ENCODE data around the gene LARP4. TPM values are rescaled to one million over a fixed set of nuclear protein-coding genes. Genes with fewer than 3 reads are reported as not detected.
"Not testable (repeated sequence)": the region's sequence is repeated elsewhere in the genome, so short reads cannot be mapped to it uniquely, and the experiment has no call there.

Gene LARP4
- total RNA-seq = 10 to 100 TPM; 62.2 to 64.0 TPM

DNA sequence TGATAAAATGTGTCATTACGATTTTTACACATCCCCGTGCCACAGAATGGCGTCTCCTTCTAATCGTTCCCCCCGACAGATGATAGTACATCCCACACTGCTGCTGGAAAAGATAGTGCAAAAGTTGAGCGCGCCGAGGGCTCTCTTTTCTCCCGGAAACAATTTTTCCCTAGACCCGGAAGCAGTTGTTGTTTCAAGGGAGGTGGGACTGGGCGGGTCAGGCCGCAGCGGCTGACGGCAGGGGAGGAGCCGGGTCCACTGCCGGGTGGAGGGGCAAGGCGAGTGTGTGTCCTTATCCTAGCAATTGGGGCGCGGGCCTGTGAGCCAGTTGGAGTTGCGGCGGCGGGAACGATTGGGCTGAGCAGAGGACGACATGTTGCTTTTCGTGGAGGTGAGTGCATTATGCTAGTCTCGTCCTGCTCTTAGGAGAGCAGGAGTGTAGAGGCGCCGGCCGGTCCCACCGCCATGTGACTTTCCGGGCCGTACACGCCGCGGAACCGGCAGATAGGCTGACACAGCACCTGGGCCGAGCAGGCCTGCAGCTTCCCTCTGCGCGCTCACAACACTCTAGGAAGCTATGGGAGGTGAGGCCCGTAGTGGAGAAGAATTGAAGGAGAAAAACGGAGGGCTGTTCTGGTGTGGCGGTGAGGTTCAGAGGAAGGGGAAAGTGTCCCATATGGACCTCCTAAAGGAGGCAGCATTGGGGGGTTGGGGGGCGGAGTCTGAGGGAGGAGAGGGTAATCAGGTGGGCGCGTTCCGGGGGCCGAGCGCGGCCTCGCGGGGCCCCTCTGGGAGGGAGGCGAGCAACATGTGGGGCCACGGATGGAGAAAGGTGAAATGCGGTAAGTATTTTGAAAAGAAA lies at the start of gene LARP4:
LARP4 (plus strand) TSS at position 248 of the 862 bp plus-strand sequence; CDS start at position 374, 126 bp downstream.
- Mint-ChIP-seq H3K27ac (peak within 1 kb of the TSS; percentile 95), H3K4me1 (ENCODE audit: low read depth) (peaks cover 23% of the 10 kb centered on the region), H3K36me3 (peaks cover 14% of the 10 kb centered on the region), H3K9me3 (no peaks in the 10 kb centered on the region), H3K4me3 (peak within 1 kb of the TSS; percentile 91), H3K27me3 (no peaks in the 10 kb centered on the region)
- DNase-seq = peak; percentile 95
- POLR2A ChIA-PET = interaction anchor here (0.8 to 1.6 kb wide), 3 partner anchors 180 to 289 kb away, joined by 3 to 6 read pairs (median 3); partner anchors contain the start of gene COX14
- intact Hi-C loops (cut with micrococcal nuclease) = loop anchor here (1.0 to 10.0 kb wide), 6 partner anchors 41 to 316 kb away; partner anchors contain the start of genes LIMA1 and SMARCD1
- CTCF ChIA-PET = interaction anchor here (0.6 to 4.7 kb wide), 4 partner anchors 69 to 844 kb away, joined by 3 to 17 read pairs (median 5); partner anchors contain the start of gene COX14

DNA sequence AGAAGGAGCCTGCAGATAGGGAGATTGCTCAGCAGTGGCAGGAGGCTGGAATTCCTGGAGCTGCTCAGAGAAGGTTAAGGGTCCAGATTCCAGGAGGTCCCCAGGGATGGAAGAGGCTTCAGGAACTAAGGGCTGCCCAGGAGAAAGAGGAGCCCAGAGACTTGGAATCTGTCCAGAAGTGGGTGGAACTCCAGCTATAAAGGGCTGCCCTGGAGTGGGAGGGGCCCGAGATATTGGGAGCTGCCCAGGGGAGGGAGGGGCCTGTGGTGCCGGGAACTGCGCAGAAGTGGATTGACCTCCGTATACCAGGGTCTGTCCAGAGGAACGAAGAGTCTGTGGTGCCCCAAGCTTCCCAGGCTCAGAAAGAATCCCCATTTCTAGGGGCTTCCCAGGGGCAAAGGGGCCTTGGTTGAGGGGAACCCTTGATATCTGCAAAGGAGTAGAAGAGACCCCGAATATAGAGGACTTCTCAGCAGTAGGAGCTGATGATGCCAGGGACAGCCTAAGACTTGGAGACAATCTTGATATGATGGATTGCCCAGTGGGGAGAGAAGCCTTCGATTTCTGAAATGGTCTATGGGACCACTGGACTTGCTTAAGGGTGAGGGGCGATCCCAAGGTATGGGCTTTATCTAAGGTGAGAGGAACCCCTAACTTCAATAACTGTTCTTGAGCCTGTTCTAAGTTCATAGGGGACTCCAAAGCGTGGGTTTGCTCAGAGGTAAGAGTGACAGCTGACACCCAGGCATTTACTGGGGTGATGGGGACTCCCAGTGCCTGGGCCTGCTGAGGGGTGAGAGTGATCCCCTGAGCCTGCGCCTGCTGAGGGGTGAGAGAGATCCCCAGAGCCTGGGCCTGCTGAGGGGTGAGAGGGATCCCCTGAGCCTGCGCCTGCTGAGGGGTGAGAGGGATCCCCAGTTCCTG lies 49.3 kb upstream of the LARP4 start:
- ChIA-PET CTCF (no interaction called here), POLR2A (interaction anchor here (0.6 kb wide), 1 partner anchor 217 kb away, joined by 3 read pairs; no protein-coding TSS in a partner anchor)
- no peak for DNase-seq
- Mint-ChIP-seq H3K27ac (no peak overlapping the region), H3K4me1 (ENCODE audit: low read depth) (no peaks in the 10 kb centered on the region), H3K4me3 (no peak overlapping the region), H3K27me3 (no peaks in the 10 kb centered on the region), H3K36me3 (no peaks in the 10 kb centered on the region), H3K9me3 (no peaks in the 10 kb centered on the region)
- intact Hi-C loops (cut with micrococcal nuclease) = no loop called here

DNA sequence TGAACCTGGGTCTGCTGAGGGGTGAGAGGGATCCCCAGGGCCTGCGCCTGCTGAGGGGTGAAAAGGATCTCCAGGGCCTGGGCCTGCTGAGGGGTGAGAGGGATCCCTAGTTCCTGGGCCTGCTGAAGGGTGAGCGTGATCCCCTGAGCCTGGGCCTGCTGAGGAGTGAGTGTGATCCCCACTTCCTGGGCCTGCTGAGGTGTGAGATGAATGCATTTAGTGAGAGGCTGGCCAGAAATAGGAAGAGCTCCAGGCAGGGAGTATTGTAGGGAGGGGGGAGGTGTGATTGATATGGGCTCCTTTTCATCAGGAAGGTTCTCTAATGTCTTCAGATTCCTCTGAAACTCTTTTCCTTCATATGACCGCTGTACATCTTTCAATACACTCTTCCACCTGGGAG lies 47.3 kb upstream of the LARP4 start:
- Mint-ChIP-seq H3K9me3 (no peaks in the 10 kb centered on the region), H3K4me3 (no peak overlapping the region), H3K27me3 (no peaks in the 10 kb centered on the region), H3K27ac (no peak overlapping the region), H3K36me3 (no peaks in the 10 kb centered on the region), H3K4me1 (ENCODE audit: low read depth) (no peaks in the 10 kb centered on the region)
- POLR2A ChIA-PET = no interaction called here
- CTCF ChIA-PET = no interaction called here
- intact Hi-C loops (cut with micrococcal nuclease) = no loop called here
- no peak for DNase-seq

DNA sequence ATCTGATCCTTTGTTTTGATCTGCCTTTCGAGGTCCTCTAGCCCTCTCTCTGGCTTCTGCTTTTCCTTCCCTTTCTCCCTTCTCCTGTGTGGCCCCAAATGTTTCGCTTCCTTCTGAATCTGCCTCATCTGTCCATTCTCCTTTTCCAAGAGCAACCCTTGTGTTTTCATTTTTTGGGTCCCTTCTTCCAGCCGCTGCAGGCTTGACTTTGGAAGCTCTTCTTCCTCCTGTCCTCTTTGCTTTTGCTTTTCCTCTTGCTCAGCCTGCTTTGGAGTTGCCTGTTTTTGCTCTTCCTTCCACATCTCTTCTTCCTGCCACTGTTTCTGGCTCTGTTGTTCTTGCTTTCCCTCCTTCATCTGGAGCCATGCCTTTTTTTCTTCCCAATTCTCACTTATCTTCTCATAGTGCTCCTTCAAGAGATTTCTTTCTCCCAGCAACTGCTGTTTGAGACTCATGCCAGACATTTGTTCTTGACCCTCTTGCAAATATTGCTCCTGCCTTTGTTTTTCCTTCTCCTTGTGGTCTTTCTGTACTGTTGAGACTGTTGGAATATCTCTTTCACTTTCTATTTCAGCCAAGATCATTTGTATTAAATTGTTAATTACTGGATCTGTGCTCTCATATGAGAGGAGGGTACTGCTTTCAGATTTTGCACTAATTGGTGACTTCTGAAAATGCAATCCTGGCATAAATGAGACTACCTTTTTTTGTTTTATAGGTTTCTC lies 46.7 kb upstream of the LARP4 start:
- ChIA-PET CTCF (no interaction called here), POLR2A (no interaction called here)
- Mint-ChIP-seq H3K4me1 (ENCODE audit: low read depth) (no peaks in the 10 kb centered on the region), H3K27ac (no peak overlapping the region), H3K4me3 (no peak overlapping the region), H3K27me3 (no peaks in the 10 kb centered on the region), H3K36me3 (no peaks in the 10 kb centered on the region), H3K9me3 (no peaks in the 10 kb centered on the region)
- intact Hi-C loops (cut with micrococcal nuclease) = no loop called here
- no peak for DNase-seq

DNA sequence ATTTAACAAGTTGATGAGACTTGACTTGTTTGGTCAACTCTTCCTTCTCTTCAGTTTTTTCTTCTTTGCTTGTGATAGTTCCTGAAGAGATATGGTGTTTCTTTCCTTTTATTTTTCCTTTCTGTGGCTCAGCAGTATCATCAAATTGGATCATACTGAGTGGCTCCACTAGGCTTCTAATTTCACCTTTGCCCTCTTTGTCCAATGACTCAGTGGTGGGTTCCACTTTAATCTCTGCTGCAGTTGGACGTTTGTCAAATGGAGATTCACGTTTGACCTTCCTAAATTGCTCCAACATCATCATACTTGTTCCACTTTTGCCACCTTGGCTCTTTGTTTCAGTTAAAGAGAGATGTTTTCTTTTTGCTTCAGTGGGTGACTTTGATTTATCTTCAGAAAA lies 45.8 kb upstream of the LARP4 start:
- DNase-seq = no peak
- Mint-ChIP-seq H3K27ac (no peak overlapping the region), H3K9me3 (no peaks in the 10 kb centered on the region), H3K4me3 (no peak overlapping the region), H3K36me3 (no peaks in the 10 kb centered on the region), H3K4me1 (ENCODE audit: low read depth) (no peaks in the 10 kb centered on the region), H3K27me3 (no peaks in the 10 kb centered on the region)
- CTCF ChIA-PET = no interaction called here
- intact Hi-C loops (cut with micrococcal nuclease) = no loop called here
- POLR2A ChIA-PET = no interaction called here

- no peaks in the 10 kb centered on the region for H3K9me3 Mint-ChIP-seq
- intact Hi-C loops (cut with micrococcal nuclease) = no loop called here
- no peak overlapping the region for H3K27ac Mint-ChIP-seq
- CTCF ChIA-PET = no interaction called here
- no peak for DNase-seq
- H3K27me3 Mint-ChIP-seq = no peaks in the 10 kb centered on the region
- POLR2A ChIA-PET = no interaction called here
- no peaks in the 10 kb centered on the region for H3K4me1 Mint-ChIP-seq (ENCODE audit: low read depth)
- H3K36me3 Mint-ChIP-seq = no peaks in the 10 kb centered on the region
- no peak overlapping the region for H3K4me3 Mint-ChIP-seq
Measured at GRCh38 chr12:50355365-50355764, 45.3 kb upstream of the LARP4 start.

GRCh38 chr12:50362671-50363070 lies 38.0 kb upstream of the LARP4 start:
- H3K27me3 Mint-ChIP-seq = no peaks in the 10 kb centered on the region
- POLR2A ChIA-PET = interaction anchor here (0.6 kb wide), 1 partner anchor 669 kb away, joined by 3 read pairs; no protein-coding TSS in a partner anchor
- CTCF ChIA-PET = no interaction called here
- DNase-seq = no peak
- no peak overlapping the region for H3K27ac Mint-ChIP-seq
- no peaks in the 10 kb centered on the region for H3K9me3 Mint-ChIP-seq
- H3K4me3 Mint-ChIP-seq = no peak overlapping the region
- no peaks in the 10 kb centered on the region for H3K36me3 Mint-ChIP-seq
- no peaks in the 10 kb centered on the region for H3K4me1 Mint-ChIP-seq (ENCODE audit: low read depth)
- intact Hi-C loops (cut with micrococcal nuclease) = no loop called here

GRCh38 chr12:50363141-50363540 lies 37.5 kb upstream of the LARP4 start:
- H3K9me3 Mint-ChIP-seq = no peaks in the 10 kb centered on the region
- no peak for DNase-seq
- no peaks in the 10 kb centered on the region for H3K4me1 Mint-ChIP-seq (ENCODE audit: low read depth)
- H3K4me3 Mint-ChIP-seq = no peak overlapping the region
- H3K27me3 Mint-ChIP-seq = no peaks in the 10 kb centered on the region
- H3K27ac Mint-ChIP-seq = no peak overlapping the region
- ChIA-PET POLR2A (no interaction called here), CTCF (no interaction called here)
- intact Hi-C loops (cut with micrococcal nuclease) = no loop called here
- no peaks in the 10 kb centered on the region for H3K36me3 Mint-ChIP-seq

DNA sequence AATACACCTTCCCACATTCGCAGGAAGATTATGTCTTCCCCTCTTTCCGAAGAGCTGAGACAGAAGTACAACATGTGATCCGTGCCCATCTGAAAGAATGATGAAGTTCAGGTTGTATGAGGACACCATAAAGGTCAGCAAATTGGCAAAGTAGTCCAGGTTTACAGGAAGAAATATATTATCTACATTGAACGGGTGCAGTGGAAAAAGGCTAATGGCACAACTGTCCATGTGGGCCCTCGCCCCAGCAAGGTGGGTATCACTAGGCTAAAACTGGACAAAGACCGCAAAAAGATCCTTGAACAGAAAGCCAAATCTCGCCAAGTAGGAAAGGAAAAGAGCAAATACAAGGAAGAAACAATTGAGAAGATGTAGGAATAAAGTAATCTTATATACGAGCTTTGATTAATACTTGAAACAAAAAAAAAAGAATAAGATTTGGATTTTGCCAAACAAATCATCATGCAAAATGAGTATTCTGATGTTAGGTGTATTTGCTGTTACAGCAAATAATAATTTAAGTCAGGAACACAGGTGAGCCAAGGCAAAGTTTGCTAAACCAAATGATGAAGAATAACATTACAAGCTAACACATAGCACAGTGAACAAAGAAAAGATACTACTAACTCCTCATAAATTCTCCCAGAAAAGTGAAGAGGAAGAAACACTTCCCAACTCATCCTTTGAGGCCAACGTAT lies 34.8 kb upstream of the LARP4 start:
- Mint-ChIP-seq H3K4me1 (ENCODE audit: low read depth) (no peaks in the 10 kb centered on the region), H3K9me3 (no peaks in the 10 kb centered on the region), H3K27ac (no peak overlapping the region), H3K4me3 (no peak overlapping the region), H3K36me3 (no peaks in the 10 kb centered on the region), H3K27me3 (no peaks in the 10 kb centered on the region)
- POLR2A ChIA-PET = no interaction called here
- CTCF ChIA-PET = no interaction called here
- intact Hi-C loops (cut with micrococcal nuclease) = no loop called here
- DNase-seq = no peak

DNA sequence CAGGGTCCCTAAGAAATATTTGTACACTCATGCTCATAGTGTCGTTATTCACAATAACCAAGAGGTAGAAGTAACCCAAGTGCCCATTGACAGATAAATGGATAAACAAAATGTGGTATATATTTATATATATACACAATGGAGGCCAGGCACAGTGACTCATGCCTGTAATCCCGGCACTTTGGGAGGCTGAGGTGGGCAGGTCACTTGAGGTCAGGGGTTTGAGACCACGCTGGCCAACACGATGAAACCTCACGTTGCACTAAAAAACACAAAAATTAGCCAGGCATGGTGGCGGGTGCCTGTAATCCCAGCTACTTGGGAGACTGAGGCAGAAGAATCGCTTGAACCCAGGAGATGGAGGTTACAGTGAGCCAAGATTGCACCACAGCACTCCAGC lies 30.0 kb upstream of the LARP4 start:
- H3K27me3 Mint-ChIP-seq; H3K36me3 Mint-ChIP-seq; H3K9me3 Mint-ChIP-seq; H3K4me1 Mint-ChIP-seq (ENCODE audit: low read depth); POLR2A ChIA-PET; DNase-seq; H3K4me3 Mint-ChIP-seq; CTCF ChIA-PET; H3K27ac Mint-ChIP-seq; intact Hi-C loops (cut with micrococcal nuclease): not testable (repeated sequence)

GRCh38 chr12:50375802-50376201 lies 24.9 kb upstream of the LARP4 start:
- no peaks in the 10 kb centered on the region for H3K36me3 Mint-ChIP-seq
- H3K4me1 Mint-ChIP-seq (ENCODE audit: low read depth) = no peaks in the 10 kb centered on the region
- H3K27me3 Mint-ChIP-seq = no peaks in the 10 kb centered on the region
- H3K4me3 Mint-ChIP-seq = no peak overlapping the region
- H3K27ac Mint-ChIP-seq = no peak overlapping the region
- no peak for DNase-seq
- H3K9me3 Mint-ChIP-seq = no peaks in the 10 kb centered on the region
- intact Hi-C loops (cut with micrococcal nuclease) = no loop called here
- ChIA-PET CTCF (interaction anchor here (0.6 kb wide), 1 partner anchor 13 kb away, joined by 3 read pairs; no protein-coding TSS in a partner anchor), POLR2A (interaction anchor here (0.6 kb wide), 1 partner anchor 212 kb away, joined by 3 read pairs; no protein-coding TSS in a partner anchor)

Measured in activated CD4-positive, alpha-beta memory T cell treated with anti-CD3 and anti-CD28 coated beads for 36 hours (primary cell).